Measurements from ENCODE around the gene SLC25A19.
A peak's percentile ranks its signal among the peaks of the same experiment; 100 is the strongest.
"Not testable (repeated sequence)": the region's sequence is repeated elsewhere in the genome, so short reads cannot be mapped to it uniquely, and the experiment has no call there.

Gene SLC25A19

GRCh38 chr17:75267411-75268232, 21.6 kb downstream of the SLC25A19 start:
- DNase-seq (ENCODE audit: low read depth), result no peak

- no peak for DNase-seq (ENCODE audit: low read depth)
Observed at GRCh38 chr17:75267153-75267410, 22.2 kb downstream of the SLC25A19 start.

DNA sequence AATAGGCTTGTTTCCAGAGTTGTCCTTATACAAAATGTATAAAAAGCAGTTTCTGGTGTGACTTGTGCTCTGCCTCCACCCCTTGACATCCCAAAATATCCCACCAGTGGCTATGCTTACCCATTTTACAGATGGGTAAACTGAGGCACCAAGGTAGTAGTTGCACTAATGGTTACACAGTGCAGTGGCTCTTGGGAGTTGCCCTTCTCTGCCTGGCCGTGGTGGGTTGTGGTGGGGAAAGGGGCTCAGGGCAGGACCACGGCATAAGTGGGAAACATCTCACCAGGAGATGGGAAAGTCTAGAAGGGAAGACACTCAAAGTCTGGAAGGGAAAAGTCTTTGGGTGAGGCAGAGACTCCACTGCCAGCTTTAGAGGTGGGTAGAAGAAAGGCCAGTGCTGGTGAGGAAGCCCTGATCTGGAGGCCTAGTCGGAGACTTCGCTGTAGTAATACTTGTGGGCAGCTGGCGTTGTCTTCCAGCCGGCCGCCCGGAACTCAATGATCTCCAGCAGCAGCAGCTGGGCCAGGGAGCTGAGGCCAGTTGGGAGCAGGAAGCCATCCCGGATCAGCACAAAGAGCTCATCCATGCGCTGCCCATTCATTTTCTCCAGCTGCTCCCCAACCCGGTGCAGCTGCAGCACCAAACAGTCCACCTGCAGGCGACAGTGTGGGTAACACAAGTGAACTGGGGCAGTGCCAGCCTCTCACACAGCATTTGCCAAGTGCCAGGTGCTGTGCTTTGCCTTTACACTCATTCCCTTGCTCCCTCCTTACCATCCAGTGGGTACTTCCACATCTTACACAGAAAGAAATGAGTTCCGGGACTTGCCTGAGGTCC, 22.7 kb downstream of the SLC25A19 start:
- DNase-seq (ENCODE audit: low read depth), result no peak

DNA sequence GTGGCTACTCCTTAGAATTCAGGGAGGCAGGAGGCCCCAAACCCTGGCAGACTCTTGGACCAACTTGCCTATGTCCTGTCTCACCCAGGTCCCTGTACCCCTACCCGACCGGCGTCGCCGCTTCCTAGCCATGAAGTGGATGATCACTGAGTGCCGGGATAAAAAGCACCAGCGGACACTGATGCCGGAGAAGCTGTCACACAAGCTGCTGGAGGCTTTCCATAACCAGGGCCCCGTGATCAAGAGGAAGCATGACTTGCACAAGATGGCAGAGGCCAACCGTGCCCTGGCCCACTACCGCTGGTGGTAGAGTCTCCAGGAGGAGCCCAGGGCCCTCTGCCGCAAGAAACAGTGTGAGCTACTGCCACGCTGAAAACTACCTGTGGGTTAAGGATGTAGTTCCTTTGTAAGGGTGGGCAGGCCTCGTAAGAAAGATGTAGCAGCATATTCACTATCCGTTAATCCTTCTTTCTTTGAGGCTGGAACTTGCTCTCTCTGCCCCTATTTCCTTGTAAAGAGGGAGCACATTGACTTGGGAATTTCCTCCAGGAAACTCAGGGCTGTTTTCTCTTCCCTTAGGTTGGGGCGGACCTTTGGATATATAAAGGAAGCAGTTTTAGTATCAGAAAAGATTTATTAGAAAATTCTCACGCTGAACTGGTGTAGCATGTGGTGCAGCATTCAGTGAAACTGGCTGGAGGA, 23.5 kb downstream of the SLC25A19 start:
- no peak for DNase-seq (ENCODE audit: low read depth)

- no peak for DNase-seq (ENCODE audit: low read depth)
Observed at GRCh38 chr17:75263055-75263454, 26.2 kb downstream of the SLC25A19 start.

GRCh38 chr17:75262112-75262606, 27.1 kb downstream of the SLC25A19 start:
- no peak for DNase-seq (ENCODE audit: low read depth)

- peak; percentile 91 for DNase-seq (ENCODE audit: low read depth)
Observed at GRCh38 chr17:75261336-75262111, 27.7 kb downstream of the SLC25A19 start, which contains the start of the genes GGA3 and MRPS7. Gene GGA3, minus strand, starts transcription at chr17:75261606. Its CDS starts 19 bp downstream, at chr17:75261587. Gene MRPS7, plus strand, starts transcription at chr17:75261879. Its CDS starts 22 bp downstream, at chr17:75261901.

DNA sequence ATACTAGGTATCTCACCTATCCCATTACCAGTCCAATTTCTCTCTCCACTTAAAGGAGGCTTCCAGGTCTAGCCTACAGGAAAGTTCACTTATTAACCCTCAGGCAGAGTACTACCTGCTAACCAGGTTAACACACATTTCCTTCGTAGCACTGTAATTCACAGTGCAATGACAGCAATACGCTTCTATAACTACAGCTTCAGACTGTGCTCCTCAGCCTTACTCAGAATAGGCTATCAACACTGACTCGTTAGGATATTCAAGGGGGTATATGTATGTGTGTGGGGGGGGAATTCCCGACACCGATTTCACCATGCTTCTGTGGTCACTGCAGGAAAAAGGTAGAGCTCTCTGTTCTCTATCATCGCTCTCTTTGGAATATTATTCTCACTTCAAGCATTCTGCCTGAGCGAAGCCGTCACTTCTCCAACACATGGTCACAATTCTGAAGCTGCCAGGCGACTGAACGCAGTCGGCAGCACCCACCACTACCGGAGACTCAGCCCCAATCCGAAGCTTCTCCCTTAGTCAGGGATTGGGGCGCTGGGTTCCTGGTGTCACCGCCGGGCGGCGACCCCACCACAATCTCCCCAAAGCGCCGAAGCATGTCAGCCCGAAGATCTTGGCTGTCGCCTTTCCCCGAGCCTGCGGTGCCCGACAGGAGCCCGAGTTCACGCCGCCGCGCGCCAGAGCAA, 28.4 kb downstream of the SLC25A19 start:
- DNase-seq (ENCODE audit: low read depth), result no peak

- DNase-seq (ENCODE audit: low read depth), result not testable (repeated sequence)
Observed at GRCh38 chr17:75257228-75257627, 32.0 kb downstream of the SLC25A19 start.

DNA sequence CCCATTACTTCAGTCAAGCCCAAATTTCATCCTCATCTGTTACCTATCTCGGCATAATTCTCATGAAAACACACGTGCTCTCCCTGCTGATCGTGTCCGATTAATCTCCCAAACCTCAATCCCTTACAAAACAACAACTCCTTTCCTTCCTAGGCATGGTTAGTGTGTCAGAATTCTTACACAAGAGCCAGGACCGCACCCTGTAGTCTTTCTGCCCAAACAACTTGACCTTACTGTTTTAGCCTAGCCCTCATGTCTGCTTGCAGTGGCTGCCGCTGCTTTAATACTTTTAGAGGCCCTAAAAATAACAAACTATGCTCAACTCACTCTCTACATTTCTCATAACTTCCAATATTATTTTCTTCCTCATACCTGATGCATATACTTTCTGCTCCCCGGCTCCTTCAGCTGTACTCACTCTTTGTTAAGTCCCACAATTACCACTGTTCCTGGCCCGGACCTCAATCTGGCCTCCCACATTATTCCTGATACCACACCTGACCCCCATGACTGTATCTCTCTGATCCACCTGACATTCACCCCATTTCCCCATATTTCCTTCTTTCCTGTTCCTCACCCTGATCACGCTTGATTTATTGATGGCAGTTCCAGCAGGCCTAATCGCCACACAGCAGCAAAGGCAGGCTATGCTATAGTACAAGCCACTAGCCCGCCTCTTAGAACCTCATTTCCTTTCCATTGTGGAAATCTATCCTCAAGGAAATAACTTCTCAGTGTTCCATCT, 33.1 kb downstream of the SLC25A19 start:
- not testable (repeated sequence) for DNase-seq (ENCODE audit: low read depth)

GRCh38 chr17:75252039-75252816, 37.0 kb downstream of the SLC25A19 start:
- DNase-seq (ENCODE audit: low read depth), result no peak

GRCh38 chr17:75250009-75250471, 39.2 kb downstream of the SLC25A19 start:
- peak; percentile 64 for DNase-seq (ENCODE audit: low read depth)

DNA sequence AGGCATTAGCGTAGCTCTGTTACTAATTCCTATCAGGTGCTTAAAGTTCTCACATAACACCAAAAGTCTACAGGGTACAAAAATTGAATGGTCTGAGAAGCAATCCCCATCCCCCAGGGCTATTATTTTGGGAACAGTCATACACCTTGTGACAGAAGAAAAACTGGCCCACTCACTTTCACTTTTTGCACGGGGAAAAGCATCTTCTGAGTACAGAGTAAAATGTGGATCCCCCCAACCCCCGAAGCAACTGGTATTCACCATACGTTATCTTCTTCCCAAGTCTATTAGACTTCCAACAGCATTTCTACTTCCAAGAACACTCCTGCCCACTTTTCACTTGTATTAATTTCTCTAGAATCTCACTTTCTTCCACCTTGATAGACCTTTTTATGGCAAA, 39.7 kb downstream of the SLC25A19 start:
- DNase-seq (ENCODE audit: low read depth), result no peak

DNA sequence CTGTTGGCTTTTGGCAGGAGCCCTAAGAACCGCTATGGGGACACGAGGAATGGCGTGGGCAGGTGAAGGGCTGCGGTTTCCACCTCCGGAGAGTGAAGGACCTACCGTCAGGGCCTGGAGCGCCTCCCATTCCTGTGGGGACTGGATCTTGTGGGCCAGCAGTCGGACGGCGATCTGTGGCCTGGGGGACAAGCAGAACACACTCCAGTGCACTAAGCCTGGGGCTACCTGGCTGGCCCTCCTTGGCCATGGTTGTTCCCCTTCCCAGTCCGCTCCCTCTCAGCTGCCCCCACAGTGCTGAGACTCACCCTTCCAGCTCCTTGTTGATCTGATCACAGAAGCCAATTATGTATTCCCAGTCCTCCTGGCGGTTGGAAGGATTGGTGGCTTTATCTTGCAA, 42.8 kb downstream of the SLC25A19 start:
- DNase-seq (ENCODE audit: low read depth), result no peak

- no peak for DNase-seq (ENCODE audit: low read depth)
Observed at GRCh38 chr17:75245011-75245410, 44.2 kb downstream of the SLC25A19 start.

DNA sequence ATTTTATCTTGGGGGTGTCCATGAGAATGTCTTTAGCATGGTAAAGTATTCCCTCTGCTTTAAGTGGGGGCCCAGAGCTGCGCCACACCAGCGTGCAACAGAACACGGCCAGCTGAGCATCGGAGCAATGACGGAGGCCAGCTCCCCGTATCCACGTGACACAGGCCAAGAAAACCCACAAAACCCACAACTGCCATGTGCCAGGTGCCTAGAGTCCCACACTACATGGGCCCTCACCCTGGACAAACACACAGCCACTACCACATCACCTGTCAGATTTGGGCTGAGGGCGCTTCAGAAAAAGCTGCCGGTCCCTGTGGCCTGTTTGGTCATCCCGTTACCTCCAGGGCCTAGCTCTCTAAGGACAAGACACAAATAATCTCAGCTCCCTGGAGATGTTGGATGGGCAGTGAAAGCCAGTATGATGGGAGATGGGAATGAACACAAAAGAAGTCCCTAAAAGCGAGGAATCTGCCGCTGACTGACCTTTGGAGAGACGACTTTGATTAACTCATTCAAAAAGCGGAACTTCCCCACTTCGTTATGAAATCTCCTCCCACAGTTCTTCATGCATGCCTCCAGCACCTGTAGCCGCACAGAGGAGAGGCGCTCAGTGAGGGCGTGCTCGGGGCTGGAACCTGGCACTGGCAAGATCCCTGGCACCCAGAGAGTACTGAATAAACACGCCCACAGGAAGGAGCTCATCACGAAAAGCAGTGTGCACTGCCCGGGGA, 44.9 kb downstream of the SLC25A19 start:
- DNase-seq (ENCODE audit: low read depth), result no peak

GRCh38 chr17:75242461-75243042, 46.7 kb downstream of the SLC25A19 start:
- DNase-seq (ENCODE audit: low read depth), result no peak

GRCh38 chr17:75241996-75242460, 47.2 kb downstream of the SLC25A19 start:
- no peak for DNase-seq (ENCODE audit: low read depth)

Data from stimulated activated CD8-positive, alpha-beta memory T cell treated with anti-CD3 and anti-CD28 coated beads, Interleukin-12 subunit alpha, Interleukin-12 subunit beta, amount 100 ng/mL, for 4 hours (primary cell).